HG02973 (cell line): ENCODE measurements around the gene MELK.

Source experiments
- ATAC-seq: cut with Tn5 transposase; IDR thresholded peaks from one replicate; pipeline ENCODE4 v1.9.1; 2021; ENCODE audit warnings: moderate library complexity; ENCODE audit not compliant: unreplicated experiment

MELK gene

DNA sequence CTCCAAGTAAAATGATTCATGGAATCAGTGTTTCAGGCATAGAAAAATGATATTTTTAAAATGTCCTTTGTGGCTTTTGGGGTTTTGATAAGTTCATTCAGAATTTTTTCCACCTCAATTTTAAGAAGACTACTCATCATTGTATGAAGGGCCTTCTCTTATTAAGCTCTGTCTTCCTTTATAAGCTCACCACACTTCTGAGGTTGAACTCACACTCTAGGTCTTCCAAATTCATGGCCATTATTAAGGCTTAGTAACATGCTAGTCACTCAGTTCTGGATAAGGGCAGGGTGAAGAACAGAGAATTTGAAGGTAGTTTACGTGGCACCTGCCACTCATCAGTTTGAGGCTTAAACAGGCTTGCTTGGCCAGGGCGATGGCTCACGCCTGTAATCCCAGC, 4.2 kb downstream of the MELK start:
- no peak for ATAC-seq

GRCh38 chr9:36584620-36585460, 12.1 kb downstream of the MELK start:
- ATAC-seq: no peak

DNA sequence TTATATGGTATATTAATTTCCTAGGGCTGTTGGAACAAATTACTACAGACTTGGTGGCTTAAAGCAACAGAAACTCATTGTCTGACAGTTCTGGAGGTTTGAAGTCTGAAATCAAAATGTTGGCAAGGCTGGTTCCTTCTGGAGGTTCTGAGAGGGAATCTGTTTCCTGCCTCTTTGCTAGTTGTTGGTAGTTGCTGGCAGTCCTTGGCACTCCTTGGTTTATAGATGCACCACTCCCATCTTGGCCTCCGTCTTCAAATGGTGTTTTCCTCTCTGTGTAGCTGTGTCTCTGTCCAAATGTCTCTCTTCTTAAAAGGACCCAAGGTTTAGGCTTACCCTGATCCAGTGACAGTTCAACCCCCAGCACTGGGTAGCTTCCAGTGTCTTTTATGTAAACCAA, 17.5 kb downstream of the MELK start:
- no peak for ATAC-seq

DNA sequence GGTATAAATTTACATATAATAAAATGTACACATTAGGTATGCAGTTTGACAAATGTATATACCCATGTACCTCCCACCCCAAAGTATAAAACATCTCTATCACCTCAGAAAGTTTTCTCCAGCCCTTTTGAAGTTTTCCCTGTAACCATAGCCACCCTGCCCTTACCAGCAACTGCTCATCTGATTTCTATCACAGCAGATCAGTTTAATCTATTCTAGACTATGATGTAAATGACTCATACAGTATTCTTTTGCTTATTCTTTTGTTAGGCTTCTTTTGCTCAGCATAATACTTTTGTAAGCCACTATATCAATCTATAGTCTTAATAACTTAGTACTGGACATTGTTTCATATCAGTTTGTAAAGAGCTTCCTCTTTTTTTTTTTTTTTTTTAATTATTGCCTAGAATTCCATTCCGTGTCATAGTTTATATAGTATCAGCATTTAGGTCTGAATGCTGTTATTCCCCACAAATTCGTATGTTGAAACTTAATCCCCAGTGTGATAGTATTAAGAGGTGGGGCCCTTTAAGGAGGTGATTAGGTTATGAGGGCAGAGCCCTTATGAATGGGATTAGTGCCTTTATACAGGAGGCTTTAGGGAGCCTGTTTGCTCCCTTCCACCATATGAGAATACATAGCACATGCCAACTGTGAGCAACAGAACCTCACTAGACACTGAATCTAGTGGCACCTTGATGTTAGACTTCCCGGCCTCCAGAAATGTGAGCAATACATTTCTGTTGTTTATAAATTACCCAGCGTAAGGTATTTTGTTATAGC, 20.3 kb downstream of the MELK start:
- no peak for ATAC-seq

GRCh38 chr9:36594213-36594612, 21.5 kb downstream of the MELK start:
- no peak for ATAC-seq

DNA sequence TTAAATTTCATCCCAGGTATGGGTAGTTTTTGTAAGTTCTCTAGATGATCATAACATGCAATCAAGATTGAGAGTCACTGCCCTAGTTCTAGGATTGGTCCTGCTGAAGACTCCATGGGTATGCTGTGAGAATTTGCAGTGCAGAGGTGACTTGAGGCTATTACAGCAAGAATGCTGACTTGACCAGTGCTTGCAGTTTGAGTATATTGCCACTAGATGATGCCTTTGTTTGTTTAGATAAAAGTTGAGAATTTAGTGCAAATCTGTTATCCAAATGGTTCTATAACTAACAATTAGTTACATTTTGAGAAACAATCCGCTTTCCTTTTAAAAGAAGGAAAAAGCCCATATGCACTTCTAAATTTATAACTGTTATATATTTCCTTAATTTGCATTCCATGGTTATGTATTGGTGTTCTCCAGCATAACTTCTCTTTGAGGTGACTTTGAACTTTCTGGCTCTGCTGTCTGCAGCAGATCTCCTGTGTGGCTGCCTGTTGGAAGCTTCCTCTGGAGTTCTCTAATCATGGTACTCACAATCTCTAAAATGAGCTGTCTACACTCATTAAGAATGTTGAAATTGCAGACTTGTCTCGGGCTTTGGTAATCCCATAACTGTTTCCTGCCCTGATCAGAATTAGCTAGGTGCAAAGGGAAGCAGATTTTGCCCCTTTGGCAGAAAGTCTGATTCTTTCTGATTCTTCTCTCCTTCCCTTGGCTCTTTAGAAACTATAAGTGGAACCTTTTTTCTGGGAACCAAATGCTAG, 24.9 kb downstream of the MELK start:
- no peak for ATAC-seq

GRCh38 chr9:36598273-36598672, 25.6 kb downstream of the MELK start:
- no peak for ATAC-seq

- peak; percentile 73 for ATAC-seq
Observed at GRCh38 chr9:36603006-36603405, 30.3 kb downstream of the MELK start.

DNA sequence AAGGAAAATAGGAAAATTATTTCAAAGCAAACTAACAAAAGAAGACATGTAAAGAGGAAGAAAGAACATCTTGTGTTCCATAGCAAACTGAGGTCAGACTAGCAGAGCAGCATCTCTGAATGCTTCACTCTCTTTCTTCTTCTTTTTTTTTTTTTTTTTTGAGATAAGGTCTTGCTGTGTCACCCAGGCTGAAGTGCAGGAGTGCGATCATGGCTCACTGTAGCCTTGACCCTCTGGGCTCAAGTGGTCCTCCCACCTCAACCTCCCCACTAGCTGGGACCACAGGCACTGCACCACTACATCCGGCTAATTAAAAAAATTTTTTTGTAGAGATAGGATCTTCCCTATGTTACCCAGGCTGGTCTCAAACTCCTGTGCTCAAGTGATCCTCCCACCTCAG, 36.6 kb downstream of the MELK start:
- ATAC-seq: no peak

- ATAC-seq: no peak
Observed at GRCh38 chr9:36622121-36622520, 49.4 kb downstream of the MELK start.

DNA sequence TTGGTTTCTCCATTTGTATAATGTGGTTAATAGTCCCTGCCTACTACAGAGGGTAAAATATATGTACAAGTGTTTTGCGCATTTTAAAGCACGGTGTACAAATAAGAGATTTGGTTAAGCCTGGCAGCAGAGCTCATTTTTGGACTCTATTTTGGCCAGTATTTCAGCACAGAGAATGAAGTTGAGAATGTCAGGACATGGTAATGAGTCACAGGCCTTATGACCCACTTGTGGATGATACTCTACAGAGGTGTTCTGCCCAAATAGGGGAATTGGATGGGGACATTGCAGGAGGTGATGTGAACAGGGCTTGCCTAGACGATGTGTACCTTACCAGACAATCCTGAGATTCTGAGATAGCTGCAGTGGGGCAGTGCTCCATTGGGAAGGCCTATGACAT, 50.6 kb downstream of the MELK start:
- no peak for ATAC-seq

GRCh38 chr9:36625006-36625615, 52.4 kb downstream of the MELK start:
- ATAC-seq: no peak

GRCh38 chr9:36632892-36633291, 60.2 kb downstream of the MELK start:
- ATAC-seq: no peak

GRCh38 chr9:36637491-36638270, 65.0 kb downstream of the MELK start:
- ATAC-seq: no peak

DNA sequence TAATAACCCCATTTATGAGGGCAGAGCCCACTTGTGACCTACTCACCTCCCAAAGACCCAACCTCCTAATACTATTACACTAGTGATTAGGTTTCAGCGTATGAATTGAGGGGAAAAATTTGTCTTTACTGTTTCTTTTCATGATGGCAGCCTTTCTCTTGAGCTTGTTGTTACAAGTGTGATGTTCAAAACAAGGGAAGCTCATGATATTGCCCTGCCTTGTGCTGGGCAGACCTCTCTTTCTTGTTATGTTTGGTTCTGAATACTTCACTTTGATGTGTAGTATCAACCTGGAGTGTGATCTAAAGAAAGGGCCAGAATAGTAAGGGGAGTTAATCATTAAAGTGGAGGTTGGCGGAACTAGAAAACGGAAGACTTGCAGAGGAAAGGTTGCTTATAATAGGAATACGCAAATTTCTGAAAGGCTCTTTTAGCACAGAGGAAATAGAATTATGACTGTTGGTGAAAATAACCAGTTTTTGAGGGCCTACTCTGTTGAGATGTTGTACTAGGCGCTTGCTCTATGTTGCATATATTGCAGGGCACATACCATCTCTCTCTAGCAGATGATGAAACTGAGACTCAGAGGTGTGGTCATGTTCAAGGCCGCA, 68.2 kb downstream of the MELK start:
- peak; percentile 56 for ATAC-seq

GRCh38 chr9:36642817-36643216, 70.1 kb downstream of the MELK start:
- ATAC-seq: no peak

DNA sequence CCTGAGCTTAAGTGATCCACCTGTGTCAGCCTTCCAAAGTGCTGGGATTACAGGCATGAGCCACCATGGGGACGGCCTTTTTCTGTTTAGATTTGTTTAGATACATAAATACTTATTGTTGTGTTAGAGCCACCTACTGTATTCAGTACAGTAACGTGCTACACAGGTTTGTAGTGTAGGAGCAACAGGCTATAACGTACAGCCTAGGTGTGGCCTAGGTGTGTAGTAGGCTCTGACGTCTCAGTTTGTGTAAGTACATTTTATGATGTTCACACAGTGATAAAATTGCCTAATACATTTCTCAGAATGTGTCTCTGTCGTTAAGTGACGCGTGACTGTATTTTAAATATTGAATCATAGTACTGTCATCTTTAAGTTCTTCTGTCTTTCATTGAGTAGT, 84.1 kb downstream of the MELK start:
- ATAC-seq: no peak

DNA sequence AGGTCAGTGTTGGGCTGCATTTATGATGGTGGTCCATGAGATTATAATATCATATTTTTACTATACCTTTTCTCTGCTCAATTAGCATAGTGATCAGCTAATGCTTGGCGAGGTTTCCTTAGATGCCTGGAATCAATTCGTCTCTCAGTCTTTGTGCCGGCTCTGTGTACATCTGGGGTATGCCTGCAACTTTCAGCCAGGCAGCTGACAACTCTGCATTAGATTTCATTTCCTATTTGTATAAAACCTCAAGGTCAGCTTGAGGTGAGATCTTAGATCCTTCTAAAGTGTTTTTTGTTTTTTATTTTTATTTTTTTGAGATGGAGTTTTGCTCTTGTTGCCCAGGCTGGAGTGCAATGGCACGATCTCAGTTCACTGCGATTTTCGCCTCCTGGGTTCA, 86.8 kb downstream of the MELK start:
- no peak for ATAC-seq

DNA sequence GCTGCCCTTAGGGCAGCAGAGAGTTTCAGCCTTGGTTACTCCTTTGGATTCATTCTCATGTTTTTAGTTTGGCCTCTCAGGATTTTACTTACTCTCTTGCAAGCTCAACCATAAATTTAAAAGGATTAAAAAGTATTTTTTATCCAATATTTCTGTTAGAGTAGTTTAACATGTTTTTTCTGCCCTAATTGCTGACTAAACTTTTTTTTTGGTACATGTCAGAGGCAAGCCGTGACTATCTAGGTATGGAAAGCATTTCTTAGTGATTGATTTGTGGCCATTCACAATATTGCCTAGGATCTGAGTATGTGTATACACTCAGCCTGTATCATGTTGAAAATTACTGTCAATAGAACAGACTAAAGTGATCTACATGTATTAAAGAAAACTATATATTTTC, 92.1 kb downstream of the MELK start:
- no peak for ATAC-seq

DNA sequence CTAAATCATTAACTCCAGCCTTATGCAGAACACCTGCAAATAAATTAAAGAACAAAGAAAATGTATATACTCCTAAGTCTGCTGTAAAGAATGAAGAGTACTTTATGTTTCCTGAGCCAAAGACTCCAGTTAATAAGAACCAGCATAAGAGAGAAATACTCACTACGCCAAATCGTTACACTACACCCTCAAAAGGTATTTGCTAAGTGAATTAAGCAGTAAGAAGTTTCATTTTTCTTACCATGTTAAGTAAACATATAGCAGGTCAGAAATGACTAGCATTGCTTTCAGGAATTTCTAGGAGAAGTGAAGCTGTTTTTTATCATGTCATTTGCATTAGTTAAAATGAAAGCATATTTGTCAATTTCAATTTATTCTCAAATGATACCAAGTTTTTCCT, 92.7 kb downstream of the MELK start:
- ATAC-seq: no peak
